GM20431 (cell line): ENCODE results near the gene STMN3.
"Not testable (repeated sequence)": the region's sequence is repeated elsewhere in the genome, so short reads cannot be mapped to it uniquely, and the experiment has no call there.

Source experiments
- in situ Hi-C: fragments of 300-500 bp; cut with MseI, MboI; formaldehyde crosslinking; loops from one replicate; pipeline ENCODE4 v1.15.0; 2020; ENCODE audit warnings: low sequenced_read_pairs; ENCODE audit not compliant: unreplicated experiment

The STMN3 gene

DNA sequence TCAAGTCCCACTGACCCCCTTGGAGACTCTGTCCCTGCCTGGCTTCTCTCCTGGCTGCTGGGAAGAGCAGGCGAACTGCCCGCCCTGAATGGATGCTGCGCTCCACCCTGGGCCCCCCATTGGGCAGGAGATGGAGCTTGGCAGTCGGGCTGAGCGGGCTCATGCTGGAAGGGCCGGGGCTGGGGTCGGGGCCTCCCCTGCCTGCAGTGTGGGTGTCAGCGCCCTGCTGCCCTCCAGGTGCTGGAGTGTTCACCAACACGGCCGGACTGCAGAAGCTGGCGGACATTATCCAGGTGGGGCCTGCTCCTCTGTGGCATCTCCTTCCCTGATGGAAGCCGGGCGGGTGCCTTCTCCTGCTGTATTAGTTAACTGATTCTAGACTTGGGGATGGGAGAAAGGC, 27.2 kb upstream of the STMN3 start:
- in situ Hi-C loops: no loop called here

DNA sequence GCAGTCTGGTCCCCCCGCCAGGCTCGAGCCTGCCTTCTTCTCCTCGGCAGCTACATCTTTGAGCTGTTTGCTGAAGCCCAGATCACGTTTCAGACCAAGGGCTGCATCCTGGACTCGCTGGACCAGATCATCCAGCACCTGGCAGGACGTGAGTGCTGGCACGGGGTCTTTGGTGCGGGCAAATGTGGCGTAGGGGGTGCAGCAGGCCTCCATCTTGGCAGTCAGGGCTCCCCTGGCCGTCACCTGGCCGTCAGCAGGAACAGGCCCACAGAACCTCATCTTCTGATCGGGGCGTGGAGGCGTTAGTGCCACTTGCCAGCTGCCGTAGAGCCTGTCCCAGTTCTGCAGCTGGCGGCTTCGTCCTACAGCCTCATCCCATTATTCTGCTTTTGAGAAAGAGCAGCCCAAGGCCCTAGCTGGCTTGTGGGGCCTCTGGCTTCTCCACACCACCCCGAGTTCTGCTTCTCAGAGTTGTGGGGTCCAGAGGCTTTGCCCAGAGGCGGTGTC, 26.6 kb upstream of the STMN3 start:
- in situ Hi-C loops: no loop called here

DNA sequence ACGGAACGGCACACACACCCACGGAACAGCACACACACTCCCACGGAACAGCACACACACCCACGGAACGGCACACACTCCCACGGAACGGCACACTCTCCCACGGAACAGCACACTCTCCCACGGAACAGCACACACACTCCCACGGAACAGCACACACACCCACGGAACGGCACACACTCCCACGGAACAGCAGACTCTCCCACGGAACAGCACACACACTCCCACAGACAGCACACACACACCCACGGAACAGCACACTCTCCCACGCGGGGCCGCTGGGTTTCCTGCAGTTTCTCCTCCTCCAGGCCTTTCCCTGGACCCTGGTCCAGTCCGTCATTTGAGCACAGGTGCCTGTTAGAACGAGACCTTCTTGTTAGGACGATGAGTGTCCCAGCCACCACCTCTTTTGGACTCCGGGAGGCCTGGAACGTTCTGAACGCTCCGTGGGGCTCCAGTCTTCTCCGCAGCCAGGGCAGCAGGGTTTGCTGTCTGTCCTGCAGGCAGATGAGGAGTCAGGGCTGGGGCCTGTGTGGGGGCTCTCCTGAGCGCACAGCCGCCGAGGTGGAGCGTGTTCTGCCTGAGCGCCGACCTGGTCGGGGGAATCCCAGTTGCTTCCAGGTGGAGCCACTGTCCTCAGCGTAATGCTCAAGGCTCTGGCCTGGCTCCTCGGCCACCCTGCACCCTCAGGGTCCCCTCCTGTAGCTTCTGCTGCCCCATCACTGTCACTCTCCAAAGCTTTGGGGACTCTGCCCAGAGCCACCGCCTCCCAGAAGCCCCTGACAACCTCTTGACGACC, 25.6 kb upstream of the STMN3 start:
- in situ Hi-C loops: no loop called here

DNA sequence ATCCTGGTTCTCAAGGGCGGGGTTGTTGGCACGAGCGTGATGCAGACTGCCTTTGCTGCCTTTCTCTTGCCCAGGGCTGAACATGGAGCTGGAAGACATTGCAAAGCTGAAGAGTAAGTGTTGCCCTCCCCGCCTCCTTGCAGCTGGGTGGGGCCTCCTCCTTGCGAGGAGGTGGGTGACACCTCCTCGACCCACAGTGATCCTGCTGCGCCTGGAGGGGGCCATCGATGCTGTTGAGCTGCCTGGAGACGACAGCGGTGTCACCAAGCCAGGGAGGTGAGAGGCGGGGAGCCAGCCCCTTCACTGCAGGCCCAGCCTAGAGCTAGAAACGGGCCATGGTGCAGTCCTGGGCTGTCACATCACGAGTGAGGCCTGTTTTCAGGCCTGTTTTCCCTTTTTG, 24.8 kb upstream of the STMN3 start:
- in situ Hi-C loops: no loop called here

DNA sequence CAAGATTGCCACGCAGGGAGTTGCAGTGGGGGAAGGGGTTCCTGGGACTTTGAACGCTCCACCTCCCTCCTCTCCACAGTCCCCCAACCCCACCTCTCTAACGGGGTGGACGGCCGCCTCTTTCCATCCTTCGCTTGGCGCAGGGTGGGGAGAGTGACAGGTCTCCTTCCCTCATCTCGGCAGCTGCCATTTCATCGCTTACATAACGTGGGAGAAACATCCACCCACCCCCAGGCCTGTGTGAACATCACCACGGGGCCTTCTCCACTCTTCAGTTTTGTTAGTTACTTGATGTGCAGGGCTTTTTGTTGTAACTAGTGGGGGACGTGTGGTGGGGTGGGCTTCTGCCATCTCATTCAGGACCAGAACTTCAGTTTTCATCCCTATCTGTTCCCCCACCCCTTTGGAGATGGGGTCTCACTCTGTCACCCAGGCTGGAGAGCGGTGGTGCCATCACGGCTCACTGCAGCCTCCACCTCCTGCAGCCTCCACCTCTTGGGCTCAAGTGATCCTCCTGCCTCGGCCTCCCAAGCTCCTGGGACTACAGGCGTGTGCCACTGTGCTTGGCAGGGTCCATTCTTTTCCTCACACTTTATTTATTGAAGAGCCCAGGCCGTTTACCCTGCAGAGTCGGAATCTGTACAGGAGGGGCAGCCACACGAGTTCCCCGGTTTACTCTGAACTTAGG, 22.6 kb upstream of the STMN3 start:
- in situ Hi-C loops: no loop called here

DNA sequence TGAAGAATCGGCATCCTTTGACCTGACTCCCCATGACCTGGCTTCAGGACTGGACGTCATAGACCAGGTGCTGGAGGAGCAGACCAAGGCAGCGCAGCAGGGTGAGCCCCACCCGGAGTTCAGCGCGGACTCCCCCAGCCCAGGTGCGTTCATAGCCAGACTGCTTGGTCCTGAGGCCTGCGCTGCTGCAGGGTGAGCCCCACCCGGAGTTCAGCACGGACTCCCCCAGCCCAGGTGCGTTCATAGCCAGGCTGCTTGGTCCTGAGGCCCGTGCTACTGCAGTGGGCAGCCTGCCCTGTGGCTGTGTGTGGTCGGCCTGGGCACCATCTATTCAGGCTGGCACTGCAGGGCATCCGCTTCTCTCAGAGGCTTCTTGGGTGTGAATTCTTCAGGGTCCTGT, 20.7 kb upstream of the STMN3 start:
- in situ Hi-C loops: no loop called here

DNA sequence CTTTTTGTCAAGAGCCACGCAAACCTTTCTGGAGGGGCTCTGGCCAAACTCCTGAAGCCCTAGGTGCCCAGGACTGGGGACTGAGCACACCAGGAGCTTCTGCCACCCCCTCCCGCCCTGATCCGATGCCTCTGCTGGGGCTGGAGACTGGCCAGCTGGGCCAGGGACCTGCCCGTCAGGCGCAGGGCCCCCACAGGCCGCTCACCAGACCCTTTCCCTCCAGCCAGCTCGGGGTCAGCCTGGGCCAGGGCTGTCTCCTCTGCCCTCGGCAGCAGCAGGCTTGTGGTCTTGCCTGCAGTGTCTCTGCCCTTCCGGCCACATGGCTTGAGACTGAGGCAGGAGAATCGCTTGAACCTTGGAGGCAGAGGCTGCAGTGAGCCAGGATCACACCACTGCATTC, 19.4 kb upstream of the STMN3 start:
- in situ Hi-C loops: no loop called here

DNA sequence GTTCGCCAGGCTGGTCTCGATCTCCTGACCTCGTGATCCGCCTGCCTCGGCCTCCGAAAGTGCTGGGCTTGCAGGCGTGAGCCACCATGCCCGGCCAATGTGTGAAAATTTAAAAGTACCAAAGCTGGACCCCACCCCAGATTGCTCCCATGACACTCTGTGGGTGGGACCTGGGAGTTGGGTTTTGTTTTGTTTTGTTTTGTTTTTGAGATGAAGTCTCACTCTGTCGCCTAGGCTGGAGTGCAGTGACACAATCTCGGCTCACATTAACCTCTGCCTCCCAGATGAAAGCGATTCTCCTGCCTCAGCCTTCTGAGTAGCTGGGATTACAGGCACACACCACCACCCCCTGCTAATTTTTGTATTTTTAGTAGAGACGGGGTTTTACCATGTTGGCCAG, 18.5 kb upstream of the STMN3 start:
- in situ Hi-C loops: not testable (repeated sequence)

DNA sequence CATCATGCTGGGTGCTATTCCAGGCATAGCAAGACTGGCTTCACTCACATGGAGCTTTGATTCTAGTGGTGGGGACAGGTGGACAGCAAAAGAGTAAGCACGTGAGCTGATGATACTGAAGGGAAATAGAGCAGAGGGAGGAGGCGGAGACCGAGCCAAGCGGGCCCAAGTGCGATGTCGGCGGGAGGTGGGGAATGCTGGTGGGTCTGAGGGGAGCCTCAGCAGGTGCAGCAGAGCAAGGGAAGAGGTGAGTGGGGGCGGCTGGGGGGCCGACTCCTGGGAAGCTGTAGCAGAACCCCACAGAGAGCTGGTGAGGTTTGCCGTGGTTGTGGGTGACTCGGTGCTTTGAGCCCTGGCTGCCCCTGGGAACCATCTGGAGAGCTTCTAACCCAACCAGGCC, 15.1 kb upstream of the STMN3 start:
- in situ Hi-C loops: no loop called here

DNA sequence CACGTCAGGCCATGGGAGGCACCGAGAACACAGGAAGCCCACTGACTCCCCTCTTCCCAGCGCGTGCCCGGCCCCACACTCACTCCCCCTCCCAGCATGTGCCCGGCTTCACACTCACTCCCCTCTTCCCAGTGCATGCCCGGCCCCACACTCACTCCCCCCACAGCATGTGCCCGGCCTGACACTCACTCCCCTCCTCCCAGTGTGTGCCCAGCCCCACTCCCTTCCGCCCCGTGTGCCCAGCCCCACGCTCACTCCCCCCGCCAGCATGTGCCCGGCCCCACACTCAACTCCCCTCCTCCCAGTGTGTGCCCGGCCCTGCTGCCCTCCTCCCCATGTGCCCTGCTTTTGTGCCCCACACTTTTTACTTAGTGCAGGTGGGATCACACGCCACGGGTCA, 14.6 kb upstream of the STMN3 start:
- in situ Hi-C loops: no loop called here

DNA sequence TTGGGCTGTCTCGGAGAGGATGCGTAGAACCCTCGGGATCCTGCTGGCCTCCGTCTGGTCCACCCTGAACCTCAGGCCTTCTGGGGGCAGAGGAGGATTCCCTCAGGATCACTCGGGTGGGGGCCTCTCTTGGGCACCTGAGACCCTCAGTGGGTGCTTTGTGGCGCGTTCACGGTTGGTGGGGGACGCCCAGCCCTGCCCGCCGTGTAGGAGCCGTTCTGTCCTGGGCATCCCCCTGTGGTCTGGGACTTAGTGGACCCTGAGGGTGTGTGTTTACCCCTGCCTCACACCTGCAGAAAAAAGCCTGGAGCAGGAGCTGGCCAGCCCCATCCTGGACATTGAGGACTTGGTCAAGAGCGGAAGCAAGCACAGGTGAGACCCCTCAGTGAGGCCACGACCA, 12.5 kb upstream of the STMN3 start:
- in situ Hi-C loops: no loop called here

DNA sequence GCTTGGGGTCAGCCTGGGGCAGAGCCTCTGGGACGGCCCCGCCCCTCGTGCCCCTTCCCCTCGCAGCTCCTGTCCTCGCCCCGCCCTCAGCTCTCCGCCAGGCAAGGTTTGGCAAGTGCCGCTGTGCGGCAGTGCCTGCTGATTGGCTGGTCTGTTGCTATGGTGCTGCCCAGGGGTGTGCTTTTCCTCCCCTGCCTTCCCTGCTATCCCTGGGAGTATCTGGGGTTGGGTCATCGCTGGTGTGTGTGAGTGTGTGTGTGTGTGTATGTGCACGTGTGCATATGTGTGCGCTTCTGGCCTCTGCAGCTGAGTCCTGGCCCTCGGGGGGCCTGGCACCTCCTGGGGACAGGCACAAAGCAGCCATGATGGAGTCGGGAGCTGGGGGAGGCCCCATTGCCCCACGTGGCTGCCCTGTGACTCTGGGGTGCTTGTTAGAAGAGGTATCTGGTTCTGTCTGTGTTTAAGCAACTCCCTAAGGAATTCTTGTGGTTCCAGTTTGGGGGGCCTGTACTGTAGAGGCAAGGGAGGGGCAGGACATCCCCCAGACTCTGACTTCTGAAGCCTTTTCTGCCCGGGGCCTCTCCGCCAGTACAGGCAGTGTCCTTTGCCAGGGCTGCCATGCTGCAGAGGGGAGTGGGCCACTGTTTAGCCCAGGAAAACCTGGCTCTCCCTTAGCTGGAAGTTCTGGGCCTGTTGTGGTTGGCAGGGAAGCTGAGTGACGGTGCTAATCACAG, 11.8 kb upstream of the STMN3 start:
- in situ Hi-C loops: no loop called here

DNA sequence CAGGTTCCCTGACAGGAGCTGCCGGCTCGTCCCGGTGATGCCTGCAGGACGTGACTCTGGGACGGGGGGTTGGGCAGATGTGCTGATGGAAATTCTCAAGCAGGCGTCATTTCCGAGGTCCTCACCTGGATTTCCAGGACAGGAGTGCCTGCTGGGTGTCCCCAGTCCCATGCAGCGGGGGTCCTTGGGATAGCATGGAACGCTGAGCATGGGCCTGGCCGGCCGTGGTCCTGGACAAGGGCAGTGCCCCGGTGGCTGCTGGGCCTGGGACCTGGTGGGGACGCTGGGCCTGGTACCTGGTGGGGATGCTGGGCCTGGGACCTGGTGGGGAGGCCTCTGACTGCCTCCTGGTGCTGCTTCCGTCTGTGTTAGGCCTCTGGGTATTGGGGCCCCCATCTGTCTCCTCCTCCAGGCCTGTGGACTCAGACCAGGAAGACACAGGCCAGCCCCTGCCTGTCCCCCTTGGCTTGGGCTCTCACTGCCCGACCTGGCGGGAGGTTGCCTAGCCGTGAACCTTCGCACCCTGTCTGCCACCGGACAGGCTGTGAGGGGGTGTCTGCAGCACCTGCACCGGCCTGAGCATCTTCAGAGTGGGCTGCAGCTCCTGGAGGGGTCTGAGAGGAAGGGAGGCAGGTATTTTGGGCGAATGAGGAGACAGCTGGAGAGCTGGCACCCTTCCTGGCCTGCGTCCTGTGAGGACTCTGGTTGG, 11.1 kb upstream of the STMN3 start:
- in situ Hi-C loops: no loop called here

DNA sequence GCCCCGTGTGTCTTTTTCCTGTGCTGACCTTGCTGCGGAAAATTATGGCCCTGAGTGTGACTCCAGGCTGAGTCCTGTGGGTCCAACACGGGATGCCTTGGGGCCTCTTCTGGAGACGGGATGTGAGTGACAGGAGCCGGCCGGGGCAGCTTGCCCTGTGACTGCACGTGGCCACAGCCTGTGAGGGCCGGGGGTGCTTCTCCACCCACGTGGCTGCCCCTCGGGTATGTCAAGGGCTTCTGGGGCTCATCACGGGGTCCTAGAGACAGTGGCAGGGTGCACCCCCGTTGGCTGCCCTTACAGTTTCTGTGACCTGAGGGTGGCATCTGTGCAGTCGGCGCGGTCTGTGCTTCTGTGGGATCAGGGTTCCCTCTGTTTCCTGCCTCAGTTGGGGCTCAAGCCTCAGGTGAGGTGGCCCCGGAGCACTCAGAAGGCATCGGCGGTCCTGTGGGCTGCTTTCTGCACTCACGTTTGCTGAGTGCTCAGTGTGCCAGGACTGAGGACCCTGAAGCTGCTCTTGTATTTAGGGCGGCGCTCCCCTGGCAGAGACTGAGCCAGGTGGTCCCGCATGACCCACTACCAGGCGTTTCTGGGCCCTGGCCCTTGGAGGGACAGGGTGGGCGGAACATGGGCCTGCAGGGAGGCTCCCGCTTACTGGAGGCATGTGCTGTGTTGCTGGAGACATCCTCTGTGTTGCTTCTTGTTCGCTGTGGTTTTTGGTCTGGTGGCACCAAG, 10.3 kb upstream of the STMN3 start:
- in situ Hi-C loops: no loop called here

DNA sequence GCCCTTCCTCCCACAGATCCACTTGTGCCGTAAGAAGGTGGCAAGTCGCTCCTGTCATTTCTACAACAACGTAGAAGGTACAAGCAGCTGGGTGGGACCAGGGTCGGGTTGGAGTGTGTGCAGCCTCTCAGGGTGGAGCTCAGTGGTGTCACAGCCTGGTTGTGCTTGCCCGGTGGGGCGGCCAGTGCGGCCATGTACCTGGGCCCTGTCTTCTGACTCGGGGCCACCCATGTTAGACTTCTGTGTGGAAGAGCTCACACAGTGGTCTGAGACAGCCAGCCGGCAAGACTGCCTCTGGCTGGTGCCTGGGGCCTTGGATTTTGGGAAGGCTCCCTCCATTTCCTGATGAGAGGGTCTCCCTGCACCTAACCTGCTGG, 9.6 kb upstream of the STMN3 start:
- in situ Hi-C loops: no loop called here

DNA sequence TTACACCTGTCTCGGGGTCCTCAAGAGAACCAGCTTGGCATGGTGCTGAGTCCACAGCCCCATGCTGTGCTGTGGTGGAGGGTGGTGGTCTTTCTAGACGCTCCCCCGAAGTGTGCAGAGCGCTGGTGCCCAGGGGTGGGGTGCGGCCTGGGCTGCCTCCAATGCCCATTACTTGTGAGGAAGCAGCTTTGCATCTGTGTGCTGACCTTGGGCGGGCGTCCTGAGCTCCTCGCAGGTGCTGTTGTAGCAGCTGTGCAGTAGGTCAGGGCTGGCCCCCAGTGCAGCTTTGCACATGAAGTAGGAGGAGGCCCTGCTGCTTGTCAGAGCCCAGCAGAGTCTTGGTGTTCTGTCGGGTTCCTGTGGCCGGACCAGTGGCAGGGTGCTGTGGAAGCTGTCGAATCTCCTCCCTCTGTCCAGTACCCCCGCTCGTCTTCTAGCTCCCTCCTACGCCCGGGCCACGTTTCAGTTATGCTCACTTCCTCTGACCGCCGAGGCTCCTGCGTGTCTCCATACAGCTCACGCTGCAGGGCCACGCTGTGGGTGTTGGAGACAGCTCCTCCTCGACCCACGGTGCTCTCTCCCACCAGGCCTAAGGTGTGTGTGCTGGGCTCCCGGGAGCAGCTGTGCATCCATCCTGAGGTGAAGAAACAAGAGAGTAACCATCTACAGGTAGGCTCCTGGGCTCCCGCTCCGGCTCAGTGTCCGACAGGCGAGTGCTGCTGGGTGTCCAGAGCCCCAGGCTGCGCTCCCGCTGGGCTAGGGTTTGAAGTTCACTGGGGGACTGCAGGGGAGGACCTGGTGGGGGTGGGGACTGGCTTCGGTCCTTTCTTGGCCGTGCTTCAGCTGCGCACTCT, 9.0 kb upstream of the STMN3 start:
- in situ Hi-C loops: no loop called here

DNA sequence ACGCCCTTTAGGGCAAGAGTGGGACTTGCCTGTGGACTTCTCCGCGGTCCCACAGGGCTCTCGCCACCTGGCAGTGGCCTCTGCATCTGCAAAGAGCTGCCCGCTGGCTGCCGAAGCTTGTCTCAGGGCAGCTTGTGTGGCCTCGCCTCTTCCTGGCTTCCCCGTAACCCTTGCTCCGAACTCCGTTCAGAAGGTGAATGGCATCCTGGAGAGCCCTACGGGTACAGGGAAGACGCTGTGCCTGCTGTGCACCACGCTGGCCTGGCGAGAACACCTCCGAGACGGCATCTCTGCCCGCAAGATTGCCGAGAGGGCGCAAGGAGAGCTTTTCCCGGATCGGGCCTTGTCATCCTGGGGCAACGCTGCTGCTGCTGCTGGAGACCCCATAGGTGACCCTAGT, 7.9 kb upstream of the STMN3 start:
- in situ Hi-C loops: no loop called here

DNA sequence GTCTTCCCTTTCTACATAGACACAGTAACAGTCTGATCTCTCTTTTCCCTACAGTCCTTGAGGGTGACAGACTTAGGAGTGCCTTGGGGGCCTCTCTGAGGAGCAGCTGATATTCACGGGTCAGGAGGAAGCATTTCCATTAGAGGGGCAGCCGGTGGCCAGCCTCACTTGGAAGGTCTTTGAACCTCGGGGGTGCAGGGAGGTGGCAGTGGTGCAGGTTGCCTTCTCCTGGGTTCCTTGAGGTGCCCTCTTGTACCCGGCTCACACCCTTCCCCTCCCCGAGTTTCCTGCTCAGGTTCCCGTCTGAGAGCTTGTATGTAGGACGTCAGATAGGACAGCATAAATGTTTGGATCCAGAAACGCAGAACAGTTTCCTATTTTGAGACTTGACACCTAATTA, 7.4 kb upstream of the STMN3 start:
- in situ Hi-C loops: no loop called here

DNA sequence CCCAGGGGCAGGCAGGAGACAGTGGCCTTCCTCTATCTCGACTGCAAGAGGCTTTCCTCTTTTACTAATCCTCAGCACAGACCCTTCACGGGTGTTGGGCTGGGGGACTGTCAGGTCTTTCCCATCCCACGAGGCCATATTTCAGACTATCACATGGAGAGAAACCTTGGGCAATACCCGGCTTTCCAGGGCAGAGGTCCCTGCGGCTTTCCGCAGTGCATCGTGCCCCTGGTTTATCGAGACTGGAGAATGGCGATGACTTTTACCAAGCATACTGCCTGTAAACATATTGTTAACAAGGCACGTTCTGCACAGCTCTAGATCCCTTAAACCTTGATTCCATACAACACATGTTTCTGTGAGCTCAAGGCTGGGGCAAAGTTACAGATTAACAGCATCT, 7.0 kb upstream of the STMN3 start:
- in situ Hi-C loops: not testable (repeated sequence)
